Measurements from ENCODE around the gene NEU3. TPM values are rescaled to one million over a fixed set of nuclear protein-coding genes. Genes with fewer than 3 reads are reported as not detected.
"Not testable (repeated sequence)": the region's sequence is repeated elsewhere in the genome, so short reads cannot be mapped to it uniquely, and the experiment has no call there.

NEU3 gene
- total and polyA plus RNA-seq, 4 experiments from 2014 or later: 0.64 to 15.7 (median 7.4) TPM

DNA sequence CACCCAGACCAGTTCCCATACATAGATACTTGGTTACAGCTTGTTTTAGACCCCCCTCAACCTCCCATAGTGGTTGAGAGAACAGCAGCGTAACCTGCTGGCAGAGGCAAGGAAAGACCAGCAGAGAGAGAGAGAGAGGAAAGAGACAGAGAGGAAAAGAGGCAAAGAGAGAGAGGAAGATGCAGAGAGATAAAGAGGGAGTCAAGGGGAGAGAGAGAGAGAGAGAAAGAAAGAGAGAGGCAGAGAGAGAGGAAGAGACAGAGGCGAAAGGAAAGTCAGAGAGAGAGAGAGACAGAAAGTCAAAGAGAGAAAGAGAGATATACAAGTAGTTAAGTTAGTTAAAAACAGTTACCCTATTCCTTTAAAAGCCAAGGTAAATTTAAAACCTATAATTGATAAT is 52.5 kb downstream of the NEU3 start:
- Histone ChIP-seq H3K4me3 (ENCODE audit: low read length in 2 of 2) (no peak overlapping the region), H3K27me3 (ENCODE audit: insufficient read depth, low read length) (no peaks in the 10 kb centered on the region), H3K27ac (ENCODE audit: low read depth, low read length) (no peak overlapping the region), H3K4me1 (ENCODE audit: insufficient read depth, low read length) (no peaks in the 10 kb centered on the region), H3K9me3 (ENCODE audit: control insufficient read depth in 1 of 2, low read length in 2 of 2) (no peaks in the 10 kb centered on the region), H3K36me3 (ENCODE audit: insufficient read depth, low read length) (no peaks in the 10 kb centered on the region)
- H3K36me3 Mint-ChIP-seq: peaks cover 0 to 4% of the 10 kb centered on the region in 2 donors
- H3K4me1 Mint-ChIP-seq: no peaks in the 10 kb centered on the region
- peaks cover 0 to 7% (median 4%) of the 10 kb centered on the region in 8 donors for H3K9me3 Mint-ChIP-seq
- no peak overlapping the region for H3K4me3 Mint-ChIP-seq
- ChIA-PET POLR2A (ENCODE audit: partially characterized antibody) (no interaction called here), CTCF (ENCODE audit: partially characterized antibody) (no interaction called here)
- intact Hi-C loops (cut with micrococcal nuclease): no loop called here
- no peak overlapping the region for H3K27ac Mint-ChIP-seq
- H3K27me3 Mint-ChIP-seq: peaks cover 3 to 6% of the 10 kb centered on the region in 2 donors
- DNase-seq: no peak

DNA sequence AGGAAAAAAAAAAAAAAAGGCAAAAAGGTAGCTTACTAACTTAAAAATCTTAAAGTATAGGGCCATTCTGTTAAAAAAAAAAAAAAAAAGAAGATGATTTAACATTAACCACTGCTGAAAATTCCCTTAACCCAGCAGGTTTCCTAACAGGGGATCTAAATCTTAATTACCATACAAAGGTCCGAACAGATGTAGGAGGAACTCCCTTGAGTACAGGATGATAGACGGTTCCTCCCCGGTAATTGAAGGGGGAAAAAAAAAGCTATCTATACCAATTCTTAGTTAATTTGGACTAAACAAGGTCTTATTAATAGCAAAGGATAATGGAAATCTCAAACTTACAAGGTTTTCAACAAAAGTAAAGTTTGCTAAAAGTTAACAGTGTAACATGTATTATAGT is 53.1 kb downstream of the NEU3 start:
- CTCF ChIA-PET (ENCODE audit: partially characterized antibody); POLR2A ChIA-PET (ENCODE audit: partially characterized antibody); H3K27me3 ChIP-seq (ENCODE audit: insufficient read depth, low read length); H3K4me1 ChIP-seq (ENCODE audit: insufficient read depth, low read length); H3K9me3 Mint-ChIP-seq; intact Hi-C loops (cut with micrococcal nuclease); H3K4me3 ChIP-seq (ENCODE audit: low read length in 2 of 2); H3K27me3 Mint-ChIP-seq; DNase-seq; H3K36me3 Mint-ChIP-seq; H3K36me3 ChIP-seq (ENCODE audit: insufficient read depth, low read length); H3K27ac ChIP-seq (ENCODE audit: low read depth, low read length); H3K4me1 Mint-ChIP-seq; H3K9me3 ChIP-seq (ENCODE audit: control insufficient read depth in 1 of 2, low read length in 2 of 2); H3K4me3 Mint-ChIP-seq; H3K27ac Mint-ChIP-seq: not testable (repeated sequence)

DNA sequence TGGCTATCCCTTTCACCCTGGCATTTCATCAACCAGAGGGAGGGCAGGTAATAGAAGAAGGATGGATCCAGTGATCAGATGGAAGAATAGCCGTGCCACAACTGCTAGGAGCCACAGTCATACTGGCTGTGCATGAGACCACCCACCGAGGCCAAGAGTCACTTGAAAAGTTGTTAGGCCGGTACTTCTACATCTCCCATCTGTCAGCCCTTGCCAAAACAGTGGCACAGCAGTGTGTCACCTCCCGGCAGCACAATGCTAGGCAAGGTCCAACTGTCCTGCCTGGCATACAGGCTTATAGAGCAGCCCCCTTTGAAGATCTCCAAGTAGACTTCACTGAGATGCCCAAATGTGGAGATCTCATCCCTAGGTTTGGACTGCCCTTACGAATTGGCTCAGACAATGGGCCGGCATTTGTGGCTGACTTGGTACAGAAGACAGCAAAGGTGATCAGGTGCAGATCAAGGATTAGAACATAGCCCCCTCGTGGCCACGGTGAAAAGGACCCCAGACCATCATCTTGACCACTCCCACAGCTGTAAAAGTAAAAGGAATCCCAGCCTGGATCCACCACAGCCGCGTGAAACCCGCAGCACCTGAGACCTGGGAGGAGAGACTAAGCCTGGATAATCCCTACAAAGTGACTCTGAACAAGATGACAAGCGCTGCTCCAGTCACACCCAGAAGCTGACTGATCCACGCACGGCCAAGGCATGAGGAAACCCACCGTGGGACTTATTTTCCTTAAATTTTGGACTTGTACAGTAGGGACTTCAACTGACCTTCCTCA is 55.8 kb downstream of the NEU3 start:
- H3K27ac ChIP-seq (ENCODE audit: low read depth, low read length); H3K9me3 ChIP-seq (ENCODE audit: control insufficient read depth in 1 of 2, low read length in 2 of 2); H3K9me3 Mint-ChIP-seq; intact Hi-C loops (cut with micrococcal nuclease); H3K27me3 Mint-ChIP-seq; H3K4me3 Mint-ChIP-seq; H3K36me3 Mint-ChIP-seq; CTCF ChIA-PET (ENCODE audit: partially characterized antibody); H3K27ac Mint-ChIP-seq; H3K4me1 Mint-ChIP-seq; H3K4me3 ChIP-seq (ENCODE audit: low read length in 2 of 2); H3K36me3 ChIP-seq (ENCODE audit: insufficient read depth, low read length); H3K27me3 ChIP-seq (ENCODE audit: insufficient read depth, low read length); H3K4me1 ChIP-seq (ENCODE audit: insufficient read depth, low read length); DNase-seq; POLR2A ChIA-PET (ENCODE audit: partially characterized antibody): not testable (repeated sequence)

DNA sequence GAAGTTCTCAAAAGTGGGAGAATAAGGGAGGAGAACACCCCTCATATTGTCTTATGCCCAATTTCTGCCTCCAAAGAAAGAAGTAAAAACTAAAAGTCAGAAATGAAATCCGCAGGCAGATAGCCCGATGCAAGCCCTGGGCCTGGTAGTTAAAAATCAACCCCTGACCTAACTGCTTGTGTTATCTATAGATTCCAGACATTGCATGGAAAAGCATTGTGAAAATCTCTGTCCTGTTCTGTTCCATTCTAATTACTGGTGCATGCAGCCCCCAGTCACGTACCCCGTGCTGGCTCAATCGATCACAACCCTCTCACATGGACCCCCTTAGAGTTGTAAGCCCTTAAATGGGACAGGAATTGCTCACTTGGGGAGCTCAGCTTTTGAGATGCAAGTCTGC is 57.9 kb downstream of the NEU3 start:
- H3K27ac ChIP-seq (ENCODE audit: low read depth, low read length); H3K4me3 Mint-ChIP-seq; H3K4me1 ChIP-seq (ENCODE audit: insufficient read depth, low read length); H3K9me3 ChIP-seq (ENCODE audit: control insufficient read depth in 1 of 2, low read length in 2 of 2); DNase-seq; H3K36me3 Mint-ChIP-seq; intact Hi-C loops (cut with micrococcal nuclease); H3K4me1 Mint-ChIP-seq; H3K27me3 ChIP-seq (ENCODE audit: insufficient read depth, low read length); H3K36me3 ChIP-seq (ENCODE audit: insufficient read depth, low read length); H3K27ac Mint-ChIP-seq; H3K9me3 Mint-ChIP-seq; H3K4me3 ChIP-seq (ENCODE audit: low read length in 2 of 2); POLR2A ChIA-PET (ENCODE audit: partially characterized antibody); H3K27me3 Mint-ChIP-seq: not testable (repeated sequence)
- CTCF ChIA-PET (ENCODE audit: partially characterized antibody): interaction anchor here (0.7 kb wide), 1 partner anchor 14 kb away, joined by 3 read pairs; no protein-coding TSS in a partner anchor

DNA sequence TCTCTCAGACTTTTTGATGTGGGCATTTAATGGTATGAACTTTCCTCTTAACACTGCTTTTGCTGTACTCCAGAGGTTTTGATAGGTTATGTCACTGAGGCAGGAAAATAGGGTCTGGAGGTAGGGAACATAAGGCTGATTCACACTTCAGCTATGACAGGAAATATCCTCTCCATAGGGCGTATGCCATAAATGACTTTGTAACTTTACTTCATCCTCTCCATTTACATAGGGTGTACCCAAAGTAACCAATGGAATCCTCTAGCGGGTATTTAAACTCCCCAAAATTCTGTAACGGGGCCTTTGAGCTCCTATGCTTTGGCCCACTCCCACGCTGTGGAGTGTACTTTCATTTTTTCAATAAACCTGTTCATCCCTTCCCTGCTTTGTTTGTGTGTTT is 58.5 kb downstream of the NEU3 start:
- Mint-ChIP-seq H3K27me3 (peaks cover 0 to 4% of the 10 kb centered on the region in 2 donors), H3K4me1 (no peaks in the 10 kb centered on the region), H3K27ac (no peak overlapping the region), H3K9me3 (peaks cover 0 to under 1% (median 0%) of the 10 kb centered on the region in 8 donors), H3K4me3 (no peak overlapping the region), H3K36me3 (no peaks in the 10 kb centered on the region)
- intact Hi-C loops (cut with micrococcal nuclease): no loop called here
- ChIA-PET POLR2A (ENCODE audit: partially characterized antibody) (no interaction called here), CTCF (ENCODE audit: partially characterized antibody) (interaction anchor here (0.7 kb wide), 1 partner anchor 15 kb away, joined by 3 read pairs; no protein-coding TSS in a partner anchor)
- no peaks in the 10 kb centered on the region for H3K9me3 ChIP-seq (ENCODE audit: control insufficient read depth in 1 of 2, low read length in 2 of 2)
- no peak overlapping the region for H3K27ac ChIP-seq (ENCODE audit: low read depth, low read length)
- no peak for DNase-seq
- no peaks in the 10 kb centered on the region for H3K36me3 ChIP-seq (ENCODE audit: insufficient read depth, low read length)
- H3K27me3 ChIP-seq (ENCODE audit: insufficient read depth, low read length): no peaks in the 10 kb centered on the region
- H3K4me3 ChIP-seq (ENCODE audit: low read length in 2 of 2): no peak overlapping the region
- H3K4me1 ChIP-seq (ENCODE audit: insufficient read depth, low read length): no peaks in the 10 kb centered on the region

DNA sequence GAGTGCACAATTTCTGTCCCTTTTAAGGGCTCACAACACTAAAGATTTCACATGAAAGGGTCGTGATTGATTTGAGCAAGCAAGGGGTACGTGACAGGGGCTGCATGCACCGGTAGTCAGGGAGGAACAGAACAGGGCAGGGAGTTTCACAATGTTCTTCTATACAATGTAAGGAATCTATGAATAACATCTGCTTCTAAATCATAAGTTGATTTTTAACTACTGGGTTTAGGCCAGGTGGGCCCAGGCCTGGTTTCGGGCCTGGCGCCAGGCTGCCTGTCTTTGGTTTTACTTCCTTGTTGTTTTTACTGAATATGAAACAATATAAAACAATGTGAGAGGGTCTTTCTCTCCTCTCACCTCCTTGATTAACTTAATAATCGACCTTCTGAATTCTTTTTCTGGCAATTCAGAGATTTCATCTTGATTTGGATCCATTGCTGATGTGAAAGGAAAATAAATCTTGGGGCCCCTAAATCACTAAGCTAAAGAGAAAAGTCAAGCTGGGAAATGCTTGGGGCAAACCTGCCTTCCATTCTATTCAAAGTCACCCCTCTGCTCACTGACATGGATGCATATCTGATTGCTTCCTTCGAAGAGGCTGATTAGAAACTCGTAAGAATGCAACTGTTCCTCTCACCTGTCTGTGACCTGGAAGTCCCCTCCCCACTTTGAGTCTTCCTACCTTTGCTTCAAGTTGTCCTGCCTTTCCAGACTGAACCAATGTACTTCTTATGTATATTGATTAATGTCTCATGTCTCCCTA is 61.0 kb downstream of the NEU3 start:
- H3K4me3 Mint-ChIP-seq; H3K9me3 ChIP-seq (ENCODE audit: control insufficient read depth in 1 of 2, low read length in 2 of 2); H3K4me1 ChIP-seq (ENCODE audit: insufficient read depth, low read length); H3K4me1 Mint-ChIP-seq; H3K4me3 ChIP-seq (ENCODE audit: low read length in 2 of 2); H3K36me3 ChIP-seq (ENCODE audit: insufficient read depth, low read length); H3K27me3 ChIP-seq (ENCODE audit: insufficient read depth, low read length); H3K27ac Mint-ChIP-seq; H3K27me3 Mint-ChIP-seq; H3K27ac ChIP-seq (ENCODE audit: low read depth, low read length); DNase-seq; POLR2A ChIA-PET (ENCODE audit: partially characterized antibody); intact Hi-C loops (cut with micrococcal nuclease): not testable (repeated sequence)
- Mint-ChIP-seq H3K36me3 (peaks cover 3 to 10% of the 10 kb centered on the region in 2 donors), H3K9me3 (peaks cover 7 to 20% (median 15%) of the 10 kb centered on the region in 8 donors)
- CTCF ChIA-PET (ENCODE audit: partially characterized antibody): interaction anchor here (1.0 kb wide), 1 partner anchor 27 kb away, joined by 3 read pairs; no protein-coding TSS in a partner anchor

DNA sequence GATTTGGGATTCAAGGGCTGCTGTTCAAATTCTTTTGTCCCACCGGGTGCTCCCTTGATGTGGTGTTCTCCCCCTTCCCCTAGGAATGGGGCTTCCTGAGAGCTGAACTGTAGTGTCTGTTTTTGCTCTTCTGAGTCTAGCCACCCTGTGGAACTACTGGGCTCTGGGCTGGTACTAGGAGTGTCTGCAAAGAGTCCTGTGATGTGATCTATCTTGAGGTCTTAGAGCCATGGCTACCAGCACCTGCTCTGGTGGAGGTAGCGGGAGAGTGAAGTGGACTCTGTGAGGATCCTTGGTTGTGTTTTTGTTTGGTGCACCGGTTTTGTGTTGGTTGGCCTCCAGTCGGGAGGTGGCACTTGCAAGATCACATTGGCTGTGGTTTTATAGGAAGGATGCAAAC is 61.8 kb downstream of the NEU3 start:
- peaks cover 3 to 8% of the 10 kb centered on the region in 2 donors for H3K27me3 Mint-ChIP-seq
- H3K4me1 ChIP-seq (ENCODE audit: insufficient read depth, low read length): no peaks in the 10 kb centered on the region
- intact Hi-C loops (cut with micrococcal nuclease): no loop called here
- no peak overlapping the region for H3K27ac Mint-ChIP-seq
- no peaks in the 10 kb centered on the region for H3K4me1 Mint-ChIP-seq
- H3K36me3 ChIP-seq (ENCODE audit: insufficient read depth, low read length): no peaks in the 10 kb centered on the region
- ChIA-PET CTCF (ENCODE audit: partially characterized antibody) (interaction anchor here (1.0 kb wide), 1 partner anchor 28 kb away, joined by 3 read pairs; no protein-coding TSS in a partner anchor), POLR2A (ENCODE audit: partially characterized antibody) (no interaction called here)
- peaks cover 3 to 10% of the 10 kb centered on the region in 2 donors for H3K36me3 Mint-ChIP-seq
- H3K27ac ChIP-seq (ENCODE audit: low read depth, low read length): no peak overlapping the region
- peaks cover 7 to 20% (median 15%) of the 10 kb centered on the region in 8 donors for H3K9me3 Mint-ChIP-seq
- no peaks in the 10 kb centered on the region for H3K27me3 ChIP-seq (ENCODE audit: insufficient read depth, low read length)
- DNase-seq: no peak
- H3K9me3 ChIP-seq (ENCODE audit: control insufficient read depth in 1 of 2, low read length in 2 of 2): no peaks in the 10 kb centered on the region
- H3K4me3 Mint-ChIP-seq: no peak overlapping the region
- H3K4me3 ChIP-seq (ENCODE audit: low read length in 2 of 2): no peak overlapping the region
